Uterus (tissue), 2 donors: Measurements from ENCODE around the gene UBE2H.
"Not testable (repeated sequence)": the region's sequence is repeated elsewhere in the genome, so short reads cannot be mapped to it uniquely, and the experiment has no call there.

Experiments used
- POLR2A ChIP-seq, 2 donors: fragments of 450-650 bp; IDR thresholded peaks; one replicate each; pipeline ENCODE4 v1.6.1; 2016; ENCODE audit warnings: antibody characterized with exemption in 2 of 2, mild to moderate bottlenecking in 1 of 2, moderate library complexity in 1 of 2
- TF ChIP-seq, protein P1 (sequence below), 4 experiments: fragments of 200-600 bp in 2 of 4; fragments of 450-650 bp in 2 of 4; sonication (generic) in 2 of 4; IDR thresholded peaks; one replicate each; pipeline ENCODE4 v1.5.1; 2016 to 2019; ENCODE audit warnings: antibody characterized with exemption in 4 of 4, mild to moderate bottlenecking in 2 of 4, moderate library complexity in 1 of 4

GRCh38 chr7:129826895-129827294 is 125.9 kb downstream of the UBE2H start:
- TF ChIP-seq, protein P1, sequence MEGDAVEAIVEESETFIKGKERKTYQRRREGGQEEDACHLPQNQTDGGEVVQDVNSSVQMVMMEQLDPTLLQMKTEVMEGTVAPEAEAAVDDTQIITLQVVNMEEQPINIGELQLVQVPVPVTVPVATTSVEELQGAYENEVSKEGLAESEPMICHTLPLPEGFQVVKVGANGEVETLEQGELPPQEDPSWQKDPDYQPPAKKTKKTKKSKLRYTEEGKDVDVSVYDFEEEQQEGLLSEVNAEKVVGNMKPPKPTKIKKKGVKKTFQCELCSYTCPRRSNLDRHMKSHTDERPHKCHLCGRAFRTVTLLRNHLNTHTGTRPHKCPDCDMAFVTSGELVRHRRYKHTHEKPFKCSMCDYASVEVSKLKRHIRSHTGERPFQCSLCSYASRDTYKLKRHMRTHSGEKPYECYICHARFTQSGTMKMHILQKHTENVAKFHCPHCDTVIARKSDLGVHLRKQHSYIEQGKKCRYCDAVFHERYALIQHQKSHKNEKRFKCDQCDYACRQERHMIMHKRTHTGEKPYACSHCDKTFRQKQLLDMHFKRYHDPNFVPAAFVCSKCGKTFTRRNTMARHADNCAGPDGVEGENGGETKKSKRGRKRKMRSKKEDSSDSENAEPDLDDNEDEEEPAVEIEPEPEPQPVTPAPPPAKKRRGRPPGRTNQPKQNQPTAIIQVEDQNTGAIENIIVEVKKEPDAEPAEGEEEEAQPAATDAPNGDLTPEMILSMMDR (IDR thresholded peaks at IDR 0.05): not testable (repeated sequence)
- TF ChIP-seq POLR2A (IDR thresholded peaks at IDR 0.05): not testable (repeated sequence)
